HG02610 (cell line): Measurements from ENCODE around the gene SIPA1L2.

ENCODE experiments used
- ATAC-seq: cut with Tn5 transposase; IDR thresholded peaks from one replicate; pipeline ENCODE4 v1.9.1; 2021; ENCODE audit warnings: mild to moderate bottlenecking, moderate library complexity; ENCODE audit not compliant: unreplicated experiment

Gene SIPA1L2, protein sequence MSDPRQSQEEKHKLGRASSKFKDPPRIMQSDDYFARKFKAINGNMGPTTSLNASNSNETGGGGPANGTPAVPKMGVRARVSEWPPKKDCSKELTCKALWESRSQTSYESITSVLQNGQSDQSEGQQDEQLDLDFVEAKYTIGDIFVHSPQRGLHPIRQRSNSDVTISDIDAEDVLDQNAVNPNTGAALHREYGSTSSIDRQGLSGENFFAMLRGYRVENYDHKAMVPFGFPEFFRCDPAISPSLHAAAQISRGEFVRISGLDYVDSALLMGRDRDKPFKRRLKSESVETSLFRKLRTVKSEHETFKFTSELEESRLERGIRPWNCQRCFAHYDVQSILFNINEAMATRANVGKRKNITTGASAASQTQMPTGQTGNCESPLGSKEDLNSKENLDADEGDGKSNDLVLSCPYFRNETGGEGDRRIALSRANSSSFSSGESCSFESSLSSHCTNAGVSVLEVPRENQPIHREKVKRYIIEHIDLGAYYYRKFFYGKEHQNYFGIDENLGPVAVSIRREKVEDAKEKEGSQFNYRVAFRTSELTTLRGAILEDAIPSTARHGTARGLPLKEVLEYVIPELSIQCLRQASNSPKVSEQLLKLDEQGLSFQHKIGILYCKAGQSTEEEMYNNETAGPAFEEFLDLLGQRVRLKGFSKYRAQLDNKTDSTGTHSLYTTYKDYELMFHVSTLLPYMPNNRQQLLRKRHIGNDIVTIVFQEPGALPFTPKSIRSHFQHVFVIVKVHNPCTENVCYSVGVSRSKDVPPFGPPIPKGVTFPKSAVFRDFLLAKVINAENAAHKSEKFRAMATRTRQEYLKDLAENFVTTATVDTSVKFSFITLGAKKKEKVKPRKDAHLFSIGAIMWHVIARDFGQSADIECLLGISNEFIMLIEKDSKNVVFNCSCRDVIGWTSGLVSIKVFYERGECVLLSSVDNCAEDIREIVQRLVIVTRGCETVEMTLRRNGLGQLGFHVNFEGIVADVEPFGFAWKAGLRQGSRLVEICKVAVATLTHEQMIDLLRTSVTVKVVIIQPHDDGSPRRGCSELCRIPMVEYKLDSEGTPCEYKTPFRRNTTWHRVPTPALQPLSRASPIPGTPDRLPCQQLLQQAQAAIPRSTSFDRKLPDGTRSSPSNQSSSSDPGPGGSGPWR (N-terminal part only)

GRCh38 chr1:232630047-232630893, at the start of gene SIPA1L2:
Gene SIPA1L2, minus strand, starts transcription at chr1:232630133. Its CDS starts 114,794 bp downstream, at chr1:232515339.
- ATAC-seq, result peak; percentile 99

DNA sequence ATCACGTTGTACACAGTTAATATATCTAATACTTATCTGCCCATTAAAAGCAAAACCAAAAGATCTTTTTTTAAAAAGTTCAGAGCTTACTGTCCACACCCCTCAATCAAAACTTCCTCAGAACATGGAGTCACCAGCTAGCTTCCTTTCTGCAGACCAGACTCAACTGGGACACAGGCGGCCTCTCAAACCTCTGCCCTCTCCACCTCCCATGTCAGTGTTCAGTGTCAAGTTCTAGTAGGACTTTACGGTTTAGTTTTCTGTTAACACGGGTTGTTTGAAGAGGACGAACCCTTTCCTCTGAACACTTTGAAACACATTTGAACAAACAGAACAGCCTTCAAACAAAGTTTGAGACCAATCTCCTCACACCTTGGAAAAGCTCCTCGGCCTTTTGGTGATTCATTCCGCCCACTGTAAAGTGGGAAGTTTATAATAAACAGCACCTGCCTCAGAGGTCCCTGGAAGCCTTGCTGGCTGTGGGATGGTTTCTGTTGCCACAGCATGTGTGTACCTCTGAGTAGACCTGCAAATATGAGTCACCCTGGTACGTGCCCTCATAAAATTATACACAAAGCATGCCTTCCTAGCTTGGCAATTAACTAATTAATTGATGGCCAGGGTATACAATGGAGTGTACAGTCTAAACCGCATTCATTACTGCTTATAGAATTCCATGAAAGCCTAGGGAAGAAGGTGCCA, 48.4 kb upstream of the SIPA1L2 start:
- no peak for ATAC-seq

GRCh38 chr1:232676307-232676706, 46.4 kb upstream of the SIPA1L2 start:
- no peak for ATAC-seq

DNA sequence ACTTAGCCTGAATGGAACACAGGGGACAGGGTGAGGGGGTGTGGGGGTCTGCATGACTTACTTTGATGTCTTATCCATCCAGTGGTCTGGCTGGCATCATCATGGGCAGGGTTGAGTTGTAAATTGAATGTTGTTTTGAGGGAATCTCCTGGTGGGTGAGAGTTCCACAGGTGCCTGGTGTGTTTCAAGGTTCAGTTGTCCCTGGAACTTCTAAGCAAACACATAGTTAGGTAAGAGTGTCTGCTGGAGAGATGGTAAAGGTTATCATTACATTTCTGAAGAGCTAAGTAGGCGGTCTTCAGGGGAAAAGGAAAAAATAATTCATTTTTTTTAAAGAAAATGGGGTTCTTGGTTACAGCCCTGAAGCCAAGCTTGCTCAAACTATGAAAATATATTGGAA, 46.0 kb upstream of the SIPA1L2 start:
- ATAC-seq, result no peak

GRCh38 chr1:232675260-232675659, 45.3 kb upstream of the SIPA1L2 start:
- no peak for ATAC-seq

GRCh38 chr1:232673256-232673655, 43.3 kb upstream of the SIPA1L2 start:
- ATAC-seq, result no peak

- no peak for ATAC-seq
Observed at GRCh38 chr1:232669981-232670747, 40.2 kb upstream of the SIPA1L2 start.

DNA sequence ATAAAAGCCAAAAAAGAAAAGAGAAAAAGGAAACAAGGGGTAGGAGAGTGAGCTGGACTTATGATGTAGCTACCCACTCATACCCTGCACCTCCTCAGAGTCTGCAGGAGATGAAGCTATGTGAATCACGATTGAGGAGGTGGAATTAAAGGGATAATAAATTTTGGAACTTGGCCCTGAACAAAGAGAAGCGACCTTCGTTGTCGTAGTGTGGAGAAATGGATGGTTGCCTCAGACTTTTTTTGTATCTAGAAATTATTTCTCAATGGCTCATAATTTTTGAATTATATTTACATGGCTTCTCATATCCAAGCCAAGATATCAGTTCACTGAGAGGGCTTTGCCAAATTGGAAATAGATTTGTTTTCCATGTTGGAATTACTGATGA, 37.8 kb upstream of the SIPA1L2 start:
- no peak for ATAC-seq

- ATAC-seq, result no peak
Observed at GRCh38 chr1:232667094-232667777, 37.3 kb upstream of the SIPA1L2 start.

GRCh38 chr1:232664844-232665777, 35.2 kb upstream of the SIPA1L2 start:
- ATAC-seq, result no peak

DNA sequence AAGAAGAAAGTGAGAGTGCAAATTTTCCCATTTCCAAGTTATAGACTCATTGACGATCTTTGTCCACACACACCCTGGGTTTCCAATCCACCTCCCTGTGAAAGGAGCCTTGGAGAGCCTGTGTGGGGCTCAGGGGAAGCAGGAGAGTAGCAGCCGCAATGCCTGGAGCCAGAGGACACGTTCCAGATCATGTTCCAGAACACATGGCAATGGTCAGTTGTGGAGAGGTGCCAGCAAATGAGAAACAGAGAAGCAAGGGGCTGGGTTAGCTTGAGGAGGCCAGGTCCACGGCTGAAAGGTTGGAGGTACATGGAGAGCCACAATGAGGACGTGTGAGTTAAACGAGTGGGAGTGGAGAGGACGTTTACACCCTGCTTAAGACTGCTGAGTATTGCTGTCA, 33.0 kb upstream of the SIPA1L2 start:
- no peak for ATAC-seq

- ATAC-seq, result no peak
Observed at GRCh38 chr1:232658386-232658785, 28.5 kb upstream of the SIPA1L2 start.

- no peak for ATAC-seq
Observed at GRCh38 chr1:232657426-232658005, 27.6 kb upstream of the SIPA1L2 start.

GRCh38 chr1:232655746-232656085, 25.8 kb upstream of the SIPA1L2 start:
- ATAC-seq, result no peak

- no peak for ATAC-seq
Observed at GRCh38 chr1:232655028-232655745, 25.3 kb upstream of the SIPA1L2 start.

- no peak for ATAC-seq
Observed at GRCh38 chr1:232653789-232654188, 23.9 kb upstream of the SIPA1L2 start.

DNA sequence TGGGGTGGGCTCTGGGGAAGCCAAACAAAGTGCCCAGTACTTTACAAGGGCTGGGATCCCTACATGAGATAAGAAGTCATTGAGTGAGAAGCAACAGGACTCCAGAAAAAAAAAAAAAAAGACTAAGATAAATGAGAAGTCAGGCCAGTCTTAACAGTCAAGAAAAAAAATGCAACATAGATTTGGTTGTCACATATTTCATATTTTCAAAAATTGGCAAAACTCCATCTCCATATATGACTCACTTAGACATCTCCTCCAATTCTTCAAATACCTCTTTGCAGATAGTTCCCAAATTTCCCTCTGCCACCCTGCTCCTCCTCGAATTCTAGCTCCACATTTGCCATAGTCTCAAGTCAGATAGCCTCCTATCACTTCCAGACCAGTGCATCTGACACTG, 20.9 kb upstream of the SIPA1L2 start:
- ATAC-seq, result no peak
